Neural cell (in vitro differentiated cells): Measurements from ENCODE around the gene CLEC16A. TPM values are rescaled to one million over a fixed set of nuclear protein-coding genes. Genes with fewer than 3 reads are reported as not detected.

Source experiments
- H2AFZ ChIP-seq: fragments of 200-600, 300-800 bp; sonication (generic), shearing (Covaris generic); 2 replicates; pipeline ENCODE4 v1.6.0; 2014; ENCODE audit warnings: low read depth, mild to moderate bottlenecking, antibody characterized with exemption, low read length, moderate library complexity
- H3F3A ChIP-seq: fragments of 200-600 bp; shearing (Covaris generic); 2 replicates; pipeline ENCODE4 v1.6.1; 2016; ENCODE audit warnings: mild to moderate bottlenecking, moderate library complexity, mixed read lengths, antibody characterized with exemption, low read length; ENCODE audit not compliant: insufficient read depth, poor library complexity, severe bottlenecking
- H3K27ac ChIP-seq: fragments of 200-600, 300-800 bp; sonication (generic), shearing (Covaris generic); 2 replicates; pipeline ENCODE4 v1.5.1; 2014; ENCODE audit warnings: mild to moderate bottlenecking, low read length, moderate library complexity
- H3K27me3 ChIP-seq: fragments of 300-800, 200-600 bp; sonication (generic), shearing (Covaris generic); 2 replicates; pipeline ENCODE4 v1.6.0; 2014; ENCODE audit warnings: mild to moderate bottlenecking, low read depth, low read length, moderate library complexity; ENCODE audit not compliant: insufficient read depth
- H3K36me3 ChIP-seq: fragments of 300-800, 200-600 bp; sonication (generic), shearing (Covaris generic); 2 replicates; pipeline ENCODE4 v1.5.1; 2014; ENCODE audit warnings: mild to moderate bottlenecking, antibody characterized with exemption, low read length, moderate library complexity; ENCODE audit not compliant: insufficient read depth
- H3K4me2 ChIP-seq: fragments of 300-800, 200-600 bp; sonication (generic), shearing (Covaris generic); 2 replicates; pipeline ENCODE4 v1.6.0; 2014; ENCODE audit warnings: mild to moderate bottlenecking, low read length
- H3K4me3 ChIP-seq: fragments of 300-800, 200-600 bp; sonication (generic), shearing (Covaris generic); 2 replicates; pipeline ENCODE4 v1.5.1; 2014; ENCODE audit warnings: mild to moderate bottlenecking, low read length, moderate library complexity
- H3K79me2 ChIP-seq: fragments of 200-600 bp; shearing (Covaris generic); replicated peaks from 2 replicates; pipeline ENCODE4 v1.6.0; 2014; ENCODE audit warnings: mild to moderate bottlenecking, low read length, moderate library complexity; ENCODE audit not compliant: insufficient read depth
- H3K9ac ChIP-seq: fragments of 300-800, 200-600 bp; sonication (generic), shearing (Covaris generic); 2 replicates; pipeline ENCODE4 v1.6.1; 2016; ENCODE audit warnings: mild to moderate bottlenecking, low read length, mixed read lengths
- H3K9me2 ChIP-seq: fragments of 200-600 bp; shearing (Covaris generic); 2 replicates; pipeline ENCODE4 v1.6.1; 2016; ENCODE audit warnings: mild to moderate bottlenecking, low read length, mixed read lengths; ENCODE audit not compliant: insufficient read depth
- H3K9me3 ChIP-seq: fragments of 200-600, 300-800 bp; sonication (generic), shearing (Covaris generic); 2 replicates; pipeline ENCODE4 v1.6.1; 2016; ENCODE audit warnings: mild to moderate bottlenecking, mixed run types, low read length, moderate library complexity, mixed read lengths
- H4K20me1 ChIP-seq: fragments of 200-600 bp; shearing (Covaris generic); 2 replicates; pipeline ENCODE4 v1.6.1; 2016; ENCODE audit warnings: mild to moderate bottlenecking, mixed run types; ENCODE audit not compliant: insufficient read depth
- CTCF ChIP-seq: fragments of 450-650 bp; IDR thresholded peaks from 2 replicates; pipeline ENCODE4 v1.5.1; 2014; ENCODE audit warnings: antibody characterized with exemption, mild to moderate bottlenecking, moderate library complexity; ENCODE audit not compliant: poor library complexity, severe bottlenecking
- EP300 ChIP-seq: fragments of 450-650 bp; conservative IDR thresholded peaks from 2 replicates; pipeline ENCODE4 v1.6.1; 2014; ENCODE audit warnings: antibody characterized with exemption, mild to moderate bottlenecking, moderate library complexity; ENCODE audit not compliant: poor library complexity, severe bottlenecking
- EZH2 ChIP-seq: fragments of 200-600, 300-800 bp; shearing (Covaris generic), sonication (generic); IDR thresholded peaks from 2 replicates; pipeline ENCODE4 v1.6.1; 2014; ENCODE audit warnings: antibody characterized with exemption, low read length, borderline replicate concordance, mild to moderate bottlenecking; ENCODE audit not compliant: insufficient read depth, poor library complexity, severe bottlenecking
- MXI1 ChIP-seq: fragments of 450-650 bp; conservative IDR thresholded peaks from 2 replicates; pipeline ENCODE4 v1.6.1; 2014; ENCODE audit warnings: antibody characterized with exemption, mild to moderate bottlenecking; ENCODE audit not compliant: poor library complexity, severe bottlenecking
- POLR2AphosphoS5 ChIP-seq: IDR thresholded peaks from 2 replicates; pipeline ENCODE4 v1.6.1; 2012
- RAD21 ChIP-seq: fragments of 450-650 bp; conservative IDR thresholded peaks from 2 replicates; pipeline ENCODE4 v1.6.1; 2014; ENCODE audit warnings: antibody characterized with exemption, mild to moderate bottlenecking, moderate library complexity
- REST ChIP-seq: IDR thresholded peaks from 2 replicates; pipeline ENCODE4 v1.6.1; 2012; ENCODE audit warnings: borderline replicate concordance
- SMC3 ChIP-seq: fragments of 450-650 bp; conservative IDR thresholded peaks from 2 replicates; pipeline ENCODE4 v1.6.1; 2014; ENCODE audit warnings: antibody characterized with exemption, mild to moderate bottlenecking, moderate library complexity; ENCODE audit not compliant: poor library complexity
- TAF1 ChIP-seq: IDR thresholded peaks from 2 replicates; pipeline ENCODE4 v1.6.1; 2012; ENCODE audit warnings: low read depth
- polyA plus RNA-seq: library from polyadenylated mRNA; depleted of rRNA; stranded (reverse); fragments of >200 nt; gene quantifications from 2 replicates; pipeline ENCODE4 v1.2.3, GENCODE V29; 2014

The CLEC16A gene
- polyA plus RNA-seq, 1 donor from 2014 or later, result 11.1 TPM

DNA sequence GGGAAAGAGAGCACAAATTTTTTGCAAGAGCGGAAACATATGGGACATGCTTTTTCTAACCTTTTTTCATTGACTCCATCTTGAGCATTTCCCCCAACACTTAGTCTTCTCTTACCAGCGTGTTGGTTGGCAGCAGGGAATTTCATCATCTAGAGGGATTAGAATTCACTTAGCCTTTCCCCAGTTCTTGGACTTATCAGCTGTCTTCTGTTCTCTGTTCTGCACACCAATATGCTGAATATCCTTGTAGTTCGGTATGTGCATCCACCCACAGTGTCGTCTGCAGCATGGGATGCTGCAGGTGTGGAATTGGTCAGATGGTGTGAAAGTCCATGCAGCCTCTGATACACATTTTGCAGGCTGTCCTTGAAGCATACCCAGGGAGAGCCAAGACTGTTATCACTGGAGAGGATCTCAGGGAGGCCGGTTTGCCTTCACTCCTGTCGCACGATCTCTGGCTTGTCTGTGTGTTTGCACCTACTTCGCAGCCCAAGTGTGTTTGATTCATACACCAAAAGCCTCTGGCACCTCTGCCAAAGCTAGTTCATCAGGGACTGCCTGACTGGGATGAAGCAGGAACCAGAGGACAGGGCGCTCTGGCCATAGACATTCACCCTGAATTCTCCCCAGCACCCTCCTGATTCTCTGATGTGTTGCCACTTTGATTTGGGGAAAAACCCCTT is 218.4 kb downstream of the CLEC16A start (continued):
- TF ChIP-seq SMC3, result no peak
- TF ChIP-seq TAF1, result no peak

- Histone ChIP-seq H3K36me3 (no peaks in the 10 kb centered on the region), H3K9me2 (no peaks in the 10 kb centered on the region), H3K4me2 (no peak overlapping the region), H2AFZ (no peak overlapping the region), H3K9me3 (no peaks in the 10 kb centered on the region), H3K4me3 (no peak overlapping the region), H3F3A (no peaks in the 10 kb centered on the region), H3K27me3 (no peaks in the 10 kb centered on the region), H3K79me2 (no peaks in the 10 kb centered on the region), H3K9ac (no peak overlapping the region), H3K27ac (no peak overlapping the region), H4K20me1 (no peaks in the 10 kb centered on the region)
- TF ChIP-seq EP300, result no peak
- no peak for TF ChIP-seq REST
- TF ChIP-seq EZH2, result no peak
- TF ChIP-seq SMC3, result no peak
- no peak for TF ChIP-seq CTCF
- no peak for TF ChIP-seq TAF1
- TF ChIP-seq RAD21, result no peak
- TF ChIP-seq POLR2AphosphoS5, result no peak
- TF ChIP-seq MXI1, result no peak
Observed at GRCh38 chr16:11163761-11164261, 219.4 kb downstream of the CLEC16A start.

DNA sequence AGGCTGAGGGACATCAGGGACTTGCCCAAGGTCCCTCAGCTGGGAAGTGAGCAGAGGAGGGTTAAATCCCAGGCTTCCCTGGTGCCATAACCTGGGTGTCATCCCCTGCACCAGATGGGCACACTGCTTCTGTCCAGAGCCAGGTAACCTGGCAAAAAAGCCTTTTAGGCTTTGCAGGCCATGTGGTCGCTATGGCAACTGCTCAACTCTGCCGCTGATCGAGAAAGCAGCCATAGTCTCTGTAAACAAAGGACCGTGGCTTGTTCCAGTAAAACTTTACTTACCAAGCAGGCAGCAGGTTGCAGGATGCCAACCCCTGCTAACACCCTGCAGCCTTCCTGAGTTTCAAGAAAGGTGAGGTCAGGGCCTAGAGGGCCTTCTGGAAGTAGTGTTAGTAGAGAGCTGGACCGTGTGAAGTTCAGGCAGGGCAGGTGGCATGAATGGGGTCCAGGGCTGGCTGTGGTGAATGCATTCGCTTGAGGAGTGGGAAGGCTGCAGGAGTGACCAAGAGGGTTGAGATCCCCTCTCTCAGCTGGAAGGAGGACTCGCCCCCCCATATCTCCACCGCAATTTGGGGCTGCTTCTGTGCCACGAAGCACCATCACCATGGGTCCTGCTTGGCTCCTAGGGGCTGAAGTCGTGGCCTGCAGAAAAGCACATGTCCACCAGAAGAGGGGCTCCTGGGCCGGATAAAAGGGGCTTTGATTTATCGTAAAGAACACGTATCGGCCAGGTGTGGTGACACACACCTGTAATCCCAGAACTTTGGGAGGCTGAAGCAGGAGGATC is 220.3 kb downstream of the CLEC16A start:
- H3F3A ChIP-seq, result no peaks in the 10 kb centered on the region
- H2AFZ ChIP-seq, result no peak overlapping the region
- no peaks in the 10 kb centered on the region for H3K79me2 ChIP-seq
- no peaks in the 10 kb centered on the region for H3K27me3 ChIP-seq
- H3K9me3 ChIP-seq, result no peaks in the 10 kb centered on the region
- H3K9me2 ChIP-seq, result no peaks in the 10 kb centered on the region
- no peak overlapping the region for H3K4me3 ChIP-seq
- no peak overlapping the region for H3K27ac ChIP-seq
- H3K4me2 ChIP-seq, result no peak overlapping the region
- H3K9ac ChIP-seq, result no peak overlapping the region
- H4K20me1 ChIP-seq, result no peaks in the 10 kb centered on the region
- no peaks in the 10 kb centered on the region for H3K36me3 ChIP-seq
- TF ChIP-seq SMC3, result no peak
- no peak for TF ChIP-seq EZH2
- TF ChIP-seq REST, result no peak
- TF ChIP-seq MXI1, result no peak
- no peak for TF ChIP-seq POLR2AphosphoS5
- no peak for TF ChIP-seq RAD21
- no peak for TF ChIP-seq CTCF
- no peak for TF ChIP-seq EP300
- TF ChIP-seq TAF1, result no peak
